Trophoblast cell (in vitro differentiated cells and primary cell): ENCODE measurements around the gene PFDN1.

Source experiments
- DNase-seq, 2 donors: peaks; one replicate each; pipeline ENCODE4 v3.0.0-alpha.2; 2016
- H2AFZ ChIP-seq: 2 replicates; pipeline ENCODE4 v1.6.1; 2013; ENCODE audit warnings: low read length, moderate library complexity, mild to moderate bottlenecking; ENCODE audit not compliant: insufficient read depth, poor library complexity
- H2AK5ac ChIP-seq: 2 replicates; pipeline ENCODE4 v1.6.1; 2013; ENCODE audit warnings: mild to moderate bottlenecking, low read length
- H2BK120ac ChIP-seq: 2 replicates; pipeline ENCODE4 v1.6.1; 2013; ENCODE audit warnings: low read length, mild to moderate bottlenecking, moderate library complexity; ENCODE audit not compliant: insufficient read depth, poor library complexity
- H2BK12ac ChIP-seq: 2 replicates; pipeline ENCODE4 v1.6.1; 2013; ENCODE audit warnings: mild to moderate bottlenecking, low read length, moderate library complexity
- H2BK5ac ChIP-seq: 2 replicates; pipeline ENCODE4 v1.6.1; 2013; ENCODE audit warnings: low read length, low read depth, moderate library complexity, mild to moderate bottlenecking; ENCODE audit not compliant: poor library complexity
- H3K14ac ChIP-seq: 2 replicates; pipeline ENCODE4 v1.6.1; 2013; ENCODE audit warnings: mild to moderate bottlenecking, low read length
- H3K18ac ChIP-seq: 2 replicates; pipeline ENCODE4 v1.6.1; 2013; ENCODE audit warnings: mild to moderate bottlenecking, low read length
- H3K23ac ChIP-seq: 2 replicates; pipeline ENCODE4 v1.6.1; 2013; ENCODE audit warnings: low read length
- H3K27ac ChIP-seq: 2 replicates; pipeline ENCODE4 v1.5.1; 2013; ENCODE audit warnings: low read depth, mild to moderate bottlenecking, inconsistent platforms, low read length, moderate library complexity
- H3K27me3 ChIP-seq: 2 replicates; pipeline ENCODE4 v1.6.1; 2013; ENCODE audit warnings: inconsistent platforms, mild to moderate bottlenecking, low read length, moderate library complexity; ENCODE audit not compliant: insufficient read depth
- H3K36me3 ChIP-seq, 2 experiments: 1 replicate in 1 of 2; 2 replicates in 1 of 2; pipeline ENCODE4 v1.6.1; 2013; ENCODE audit warnings: low read length in 2 of 2, mild to moderate bottlenecking in 2 of 2, moderate library complexity in 1 of 2; ENCODE audit not compliant: insufficient read depth in 2 of 2, control insufficient read depth in 1 of 2
- H3K4ac ChIP-seq: 2 replicates; pipeline ENCODE4 v1.6.1; 2013; ENCODE audit warnings: low read depth, mild to moderate bottlenecking, low read length, moderate library complexity
- H3K4me1 ChIP-seq, 2 experiments: 1 replicate in 1 of 2; 2 replicates in 1 of 2; pipeline ENCODE4 v1.6.1; 2013; ENCODE audit warnings: low read length in 2 of 2, mild to moderate bottlenecking in 2 of 2, moderate library complexity in 1 of 2; ENCODE audit not compliant: insufficient read depth in 2 of 2, control insufficient read depth in 1 of 2
- H3K4me2 ChIP-seq: 2 replicates; pipeline ENCODE4 v1.6.1; 2013; ENCODE audit warnings: inconsistent platforms, mild to moderate bottlenecking, low read length, moderate library complexity
- H3K4me3 ChIP-seq: 2 replicates; pipeline ENCODE4 v1.5.1; 2013; ENCODE audit warnings: mild to moderate bottlenecking, low read depth, low read length, inconsistent platforms
- H3K79me1 ChIP-seq: one replicate; pipeline ENCODE4 v1.6.1; 2013; ENCODE audit warnings: low read length
- H3K79me2 ChIP-seq: 2 replicates; pipeline ENCODE4 v1.6.1; 2013; ENCODE audit warnings: low read length, mild to moderate bottlenecking; ENCODE audit not compliant: control insufficient read depth, insufficient read depth, poor library complexity
- H3K9ac ChIP-seq: 2 replicates; pipeline ENCODE4 v1.6.1; 2013; ENCODE audit warnings: mild to moderate bottlenecking, low read length
- H3K9me3 ChIP-seq: 2 replicates; pipeline ENCODE4 v1.6.1; 2013; ENCODE audit warnings: low read depth, mild to moderate bottlenecking, control low read depth, inconsistent platforms, low read length; ENCODE audit not compliant: insufficient read depth
- H4K12ac ChIP-seq: 2 replicates; pipeline ENCODE4 v1.6.1; 2013; ENCODE audit warnings: low read depth, mild to moderate bottlenecking, low read length, moderate library complexity
- H4K8ac ChIP-seq: 2 replicates; pipeline ENCODE4 v1.6.1; 2013; ENCODE audit warnings: low read depth, mild to moderate bottlenecking, low read length, moderate library complexity
- H4K91ac ChIP-seq: one replicate; pipeline ENCODE4 v1.6.1; 2013; ENCODE audit warnings: low read depth, mild to moderate bottlenecking, low read length, moderate library complexity
- WGBS: extraction: QIAGEN DNeasy Blood & Tissue Kit; methylation state at CpG from one replicate; pipeline ENCODE4 v1.1.7; 2013; ENCODE audit warnings: missing lambda C conversion rate; ENCODE audit not compliant: insufficient read length, insufficient coverage; ENCODE audit errors: extremely low coverage; 5-methylcytosine and 5-hydroxymethylcytosine counted together

Gene PFDN1

GRCh38 chr5:140220698-140221064 is 82.2 kb downstream of the PFDN1 start:
- H3K36me3 ChIP-seq, result no peaks in the 10 kb centered on the region
- H3K4me1 ChIP-seq, result no peaks in the 10 kb centered on the region
- no peak overlapping the region for H2AK5ac ChIP-seq
- H2BK120ac ChIP-seq, result no peak overlapping the region
- H2AFZ ChIP-seq, result no peak overlapping the region
- no peaks in the 10 kb centered on the region for H3K79me1 ChIP-seq
- H3K27ac ChIP-seq, result no peak overlapping the region
- no peaks in the 10 kb centered on the region for H3K27me3 ChIP-seq
- H3K18ac ChIP-seq, result no peak overlapping the region
- H3K9ac ChIP-seq, result no peak overlapping the region
- no peak overlapping the region for H4K8ac ChIP-seq
- no peak overlapping the region for H3K4me2 ChIP-seq
- no peak overlapping the region for H2BK5ac ChIP-seq
- no peak overlapping the region for H2BK12ac ChIP-seq
- no peak overlapping the region for H3K4me3 ChIP-seq
- no peak for DNase-seq
- WGBS, result no CpG with 5 or more reads among the region's 1 CpG
- no peak overlapping the region for H3K23ac ChIP-seq
- no peaks in the 10 kb centered on the region for H3K9me3 ChIP-seq
- no peaks in the 10 kb centered on the region for H3K79me2 ChIP-seq
- no peak overlapping the region for H4K12ac ChIP-seq
- no peak overlapping the region for H3K4ac ChIP-seq
- H4K91ac ChIP-seq, result no peak overlapping the region
- H3K14ac ChIP-seq, result no peak overlapping the region

DNA sequence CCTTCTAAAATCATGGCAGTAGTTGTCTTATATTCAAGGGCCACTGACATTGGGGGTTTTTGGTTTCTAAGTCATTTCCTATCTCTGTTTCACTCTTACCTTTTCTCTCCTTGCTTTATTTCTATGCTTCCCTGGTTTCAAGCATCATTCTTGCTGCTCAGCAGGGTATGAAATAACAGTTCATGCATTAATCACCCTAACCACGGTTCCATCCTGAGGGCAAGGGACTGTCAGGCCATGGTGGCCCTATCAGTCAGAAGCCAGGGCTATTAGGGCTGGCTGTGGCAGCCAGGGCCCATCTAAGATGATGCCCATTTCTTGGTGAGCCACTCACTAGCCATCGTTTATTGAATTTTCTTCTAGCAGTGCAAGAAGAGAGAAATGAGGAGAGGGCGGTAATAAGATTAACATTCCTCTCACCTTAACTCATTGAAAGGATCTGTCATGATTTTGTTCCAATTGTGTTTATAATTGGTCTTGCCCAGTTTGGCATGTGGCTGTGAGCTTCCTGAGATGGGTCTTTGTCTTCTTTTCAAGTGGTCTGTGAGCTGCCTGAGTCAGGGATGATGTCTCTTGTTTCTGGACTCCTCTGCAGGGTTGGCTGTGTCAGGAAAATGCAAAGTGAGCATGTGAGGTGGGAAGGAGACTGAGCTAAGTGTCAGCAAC is 82.7 kb downstream of the PFDN1 start:
- H3K79me2 ChIP-seq, result no peaks in the 10 kb centered on the region
- no peak overlapping the region for H3K4me3 ChIP-seq
- DNase-seq, result no peak
- no peak overlapping the region for H4K12ac ChIP-seq
- no peaks in the 10 kb centered on the region for H3K27me3 ChIP-seq
- no peak overlapping the region for H3K18ac ChIP-seq
- no peaks in the 10 kb centered on the region for H3K4me1 ChIP-seq
- H3K79me1 ChIP-seq, result no peaks in the 10 kb centered on the region
- no peak overlapping the region for H3K14ac ChIP-seq
- H2AK5ac ChIP-seq, result no peak overlapping the region
- H2BK12ac ChIP-seq, result no peak overlapping the region
- no CpG with 5 or more reads among the region's 3 CpGs for WGBS
- no peak overlapping the region for H3K23ac ChIP-seq
- no peak overlapping the region for H3K27ac ChIP-seq
- no peaks in the 10 kb centered on the region for H3K36me3 ChIP-seq
- no peak overlapping the region for H2BK120ac ChIP-seq
- no peak overlapping the region for H3K4me2 ChIP-seq
- no peaks in the 10 kb centered on the region for H3K9me3 ChIP-seq
- H3K4ac ChIP-seq, result no peak overlapping the region
- H3K9ac ChIP-seq, result no peak overlapping the region
- no peak overlapping the region for H4K91ac ChIP-seq
- no peak overlapping the region for H2AFZ ChIP-seq
- no peak overlapping the region for H4K8ac ChIP-seq
- H2BK5ac ChIP-seq, result no peak overlapping the region

- Histone ChIP-seq H2BK12ac (no peak overlapping the region), H3K23ac (no peak overlapping the region), H2AFZ (no peak overlapping the region), H3K9ac (no peak overlapping the region), H3K14ac (no peak overlapping the region), H3K4me1 (no peaks in the 10 kb centered on the region), H3K36me3 (no peaks in the 10 kb centered on the region), H3K4me2 (no peak overlapping the region), H3K18ac (no peak overlapping the region), H2BK120ac (no peak overlapping the region), H2BK5ac (no peak overlapping the region), H3K4ac (no peak overlapping the region), H3K4me3 (no peak overlapping the region), H2AK5ac (no peak overlapping the region), H4K91ac (no peak overlapping the region), H3K27me3 (no peaks in the 10 kb centered on the region), H3K27ac (no peak overlapping the region), H3K79me1 (no peaks in the 10 kb centered on the region), H4K8ac (no peak overlapping the region), H4K12ac (no peak overlapping the region), H3K79me2 (no peaks in the 10 kb centered on the region), H3K9me3 (no peaks in the 10 kb centered on the region)
- no CpG with 5 or more reads among the region's 9 CpGs for WGBS
- no peak for DNase-seq
Measured at GRCh38 chr5:140219068-140219991, 83.6 kb downstream of the PFDN1 start.

GRCh38 chr5:140217299-140218026 is 85.4 kb downstream of the PFDN1 start:
- Histone ChIP-seq H3K4ac (no peak overlapping the region), H3K79me1 (no peaks in the 10 kb centered on the region), H3K9me3 (no peaks in the 10 kb centered on the region), H3K27me3 (no peaks in the 10 kb centered on the region), H3K9ac (no peak overlapping the region), H2AK5ac (no peak overlapping the region), H3K18ac (no peak overlapping the region), H3K4me3 (no peak overlapping the region), H3K27ac (no peak overlapping the region), H3K4me1 (no peaks in the 10 kb centered on the region), H3K23ac (no peak overlapping the region), H4K8ac (no peak overlapping the region), H4K91ac (no peak overlapping the region), H2BK12ac (no peak overlapping the region), H3K36me3 (no peaks in the 10 kb centered on the region), H2BK120ac (no peak overlapping the region), H3K4me2 (no peak overlapping the region), H3K79me2 (no peaks in the 10 kb centered on the region), H2AFZ (no peak overlapping the region), H4K12ac (no peak overlapping the region), H2BK5ac (no peak overlapping the region), H3K14ac (no peak overlapping the region)
- DNase-seq, result peak in 1 of 2 donors; percentile 26
- no CpG with 5 or more reads among the region's 1 CpG for WGBS
